Stomach (tissue), 4 donors: ENCODE data around the gene TTC34.

ENCODE experiments used
- EP300 ChIP-seq: sonication (generic); formaldehyde crosslinking; IDR thresholded peaks from one replicate; pipeline ENCODE4 v1.6.1; 2017; ENCODE audit warnings: antibody characterized with exemption
- POLR2A ChIP-seq, 4 donors: fragments of 450-650 bp; IDR thresholded peaks; one replicate each; pipeline ENCODE4 v1.6.1; 2016; ENCODE audit warnings: antibody characterized with exemption in 4 of 4, control low read depth in 2 of 4, mild to moderate bottlenecking in 1 of 4, moderate library complexity in 1 of 4
- POLR2AphosphoS5 ChIP-seq, 3 donors: sonication (generic); formaldehyde crosslinking; IDR thresholded peaks; one replicate each; pipeline ENCODE4 v1.6.1; 2016; ENCODE audit warnings: antibody characterized with exemption in 3 of 3
- TF ChIP-seq, protein P1 (sequence below), 7 experiments: fragments of 450-650 bp in 4 of 7; fragments of 200-600 bp in 3 of 7; sonication (generic) in 3 of 7; IDR thresholded peaks; one replicate each; pipeline ENCODE4 v1.5.1; 2016 to 2019; ENCODE audit warnings: antibody characterized with exemption in 7 of 7, control low read depth in 2 of 7, mild to moderate bottlenecking in 1 of 7

DNA sequence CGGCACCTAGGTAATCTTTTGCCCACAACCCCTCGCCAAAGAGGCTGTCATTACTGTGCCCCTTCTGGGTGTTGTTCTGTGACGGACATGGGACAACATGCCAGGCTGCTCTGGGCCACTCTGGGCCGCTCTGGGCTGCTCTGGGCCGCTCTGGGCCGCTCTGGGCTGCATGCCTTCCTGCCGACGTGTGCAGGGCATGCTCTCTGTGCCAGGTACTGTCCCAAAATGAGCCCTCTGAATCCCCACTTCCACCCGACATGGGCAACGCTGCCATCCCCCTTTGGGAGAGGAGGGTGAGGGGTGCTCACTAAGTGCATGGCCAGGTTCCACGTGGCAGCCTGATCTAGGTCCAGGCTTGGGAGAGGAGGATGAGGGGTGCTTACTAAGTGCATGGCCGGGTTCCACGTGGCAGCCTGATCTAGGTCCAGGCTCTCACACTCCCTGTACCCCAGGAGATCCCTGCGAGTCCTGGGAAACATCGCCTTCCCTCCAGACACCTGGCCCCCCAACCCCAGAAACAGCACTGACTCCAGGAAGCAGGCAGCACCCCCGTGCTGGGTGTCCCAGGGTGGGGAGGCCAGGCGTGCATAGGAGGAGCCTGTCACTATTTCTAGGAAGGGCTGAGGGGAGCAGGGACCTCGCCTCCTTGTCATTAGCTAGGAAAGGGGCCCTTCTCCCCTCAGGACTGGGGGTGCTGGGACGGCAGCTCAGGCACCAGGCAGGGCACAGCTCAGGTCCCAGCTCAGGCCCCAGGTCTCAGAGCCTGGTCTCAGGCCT lies 16.5 kb downstream of the TTC34 start:
- TF ChIP-seq EP300 (no peak), POLR2A (IDR thresholded peaks at IDR 0.05) (no peak), POLR2AphosphoS5 (IDR thresholded peaks at IDR 0.05) (no peak)
- TF ChIP-seq, protein P1, sequence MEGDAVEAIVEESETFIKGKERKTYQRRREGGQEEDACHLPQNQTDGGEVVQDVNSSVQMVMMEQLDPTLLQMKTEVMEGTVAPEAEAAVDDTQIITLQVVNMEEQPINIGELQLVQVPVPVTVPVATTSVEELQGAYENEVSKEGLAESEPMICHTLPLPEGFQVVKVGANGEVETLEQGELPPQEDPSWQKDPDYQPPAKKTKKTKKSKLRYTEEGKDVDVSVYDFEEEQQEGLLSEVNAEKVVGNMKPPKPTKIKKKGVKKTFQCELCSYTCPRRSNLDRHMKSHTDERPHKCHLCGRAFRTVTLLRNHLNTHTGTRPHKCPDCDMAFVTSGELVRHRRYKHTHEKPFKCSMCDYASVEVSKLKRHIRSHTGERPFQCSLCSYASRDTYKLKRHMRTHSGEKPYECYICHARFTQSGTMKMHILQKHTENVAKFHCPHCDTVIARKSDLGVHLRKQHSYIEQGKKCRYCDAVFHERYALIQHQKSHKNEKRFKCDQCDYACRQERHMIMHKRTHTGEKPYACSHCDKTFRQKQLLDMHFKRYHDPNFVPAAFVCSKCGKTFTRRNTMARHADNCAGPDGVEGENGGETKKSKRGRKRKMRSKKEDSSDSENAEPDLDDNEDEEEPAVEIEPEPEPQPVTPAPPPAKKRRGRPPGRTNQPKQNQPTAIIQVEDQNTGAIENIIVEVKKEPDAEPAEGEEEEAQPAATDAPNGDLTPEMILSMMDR (IDR thresholded peaks at IDR 0.05) = no peak
